Mucosa of rectum (tissue), 2 donors: ENCODE results near the gene EEF2.
"Not testable (repeated sequence)": the region's sequence is repeated elsewhere in the genome, so short reads cannot be mapped to it uniquely, and the experiment has no call there.

ENCODE experiments used
- H3K27ac ChIP-seq, 2 donors: one replicate each; pipeline ENCODE4 v1.7.0; 2013; ENCODE audit warnings: inconsistent platforms in 2 of 2, low read depth in 2 of 2, low read length in 2 of 2
- H3K27me3 ChIP-seq, 2 donors: one replicate each; pipeline ENCODE4 v1.7.0; 2013; ENCODE audit warnings: low read length in 2 of 2; ENCODE audit not compliant: control insufficient read depth in 2 of 2, insufficient read depth in 2 of 2
- H3K36me3 ChIP-seq, 2 donors: one replicate each; pipeline ENCODE4 v1.7.0; 2013; ENCODE audit warnings: low read length in 2 of 2; ENCODE audit not compliant: control insufficient read depth in 2 of 2, insufficient read depth in 2 of 2
- H3K4me1 ChIP-seq, 2 donors: one replicate each; pipeline ENCODE4 v1.7.0; 2013; ENCODE audit warnings: low read length in 2 of 2, mild to moderate bottlenecking in 1 of 2; ENCODE audit not compliant: control insufficient read depth in 2 of 2, insufficient read depth in 2 of 2
- H3K4me3 ChIP-seq, 2 donors: one replicate each; pipeline ENCODE4 v1.7.0; 2013; ENCODE audit warnings: low read length in 2 of 2
- H3K9ac ChIP-seq, 2 donors: one replicate each; pipeline ENCODE4 v1.7.0; 2013; ENCODE audit warnings: low read length in 2 of 2, low read depth in 1 of 2, mild to moderate bottlenecking in 1 of 2
- H3K9me3 ChIP-seq, 2 donors: one replicate each; pipeline ENCODE4 v1.7.0; 2013; ENCODE audit warnings: low read length in 2 of 2; ENCODE audit not compliant: control insufficient read depth in 2 of 2
- donor health status: healthy.
- donor health status: Normal muscosa, but diverticular disease.

The EEF2 gene

GRCh38 chr19:3968556-3969434 is 16.5 kb downstream of the EEF2 start:
- Histone ChIP-seq H3K4me3 (peak overlapping the region; percentile 68 to 76), H3K9ac (peak overlapping the region; percentile 92 to 96), H3K9me3 (no peaks in the 10 kb centered on the region), H3K4me1 (peaks cover 39 to 50% of the 10 kb centered on the region in 2 donors), H3K27me3 (no peaks in the 10 kb centered on the region), H3K27ac (peak overlapping the region; percentile 88 to 93), H3K36me3 (peaks cover 12 to 16% of the 10 kb centered on the region in 2 donors)

- peaks cover 39 to 50% of the 10 kb centered on the region in 2 donors for H3K4me1 ChIP-seq
- not testable (repeated sequence) for H3K27me3 ChIP-seq, H3K9ac ChIP-seq, H3K9me3 ChIP-seq, H3K4me3 ChIP-seq
- H3K27ac ChIP-seq, result peak overlapping the region; percentile 88 to 93
- peaks cover 20 to 23% of the 10 kb centered on the region in 2 donors for H3K36me3 ChIP-seq
Measured at GRCh38 chr19:3967983-3968382, 17.3 kb downstream of the EEF2 start.

- H3K4me1 ChIP-seq, result peaks cover 37 to 49% of the 10 kb centered on the region in 2 donors
- H3K27ac ChIP-seq, result peak overlapping the region; percentile 67 to 87
- no peaks in the 10 kb centered on the region for H3K27me3 ChIP-seq
- peaks cover 31 to 32% of the 10 kb centered on the region in 2 donors for H3K36me3 ChIP-seq
- H3K9ac ChIP-seq, result peak overlapping the region; percentile 34 to 52
- no peaks in the 10 kb centered on the region for H3K9me3 ChIP-seq
- H3K4me3 ChIP-seq, result peak overlapping the region; percentile 46 to 61
Measured at GRCh38 chr19:3966051-3967017, 18.9 kb downstream of the EEF2 start.

- Histone ChIP-seq H3K4me3 (no peak overlapping the region), H3K9ac (no peak overlapping the region), H3K27ac (no peak overlapping the region), H3K36me3 (peaks cover 46 to 48% of the 10 kb centered on the region in 2 donors), H3K27me3 (no peaks in the 10 kb centered on the region), H3K4me1 (peaks cover 27 to 39% of the 10 kb centered on the region in 2 donors), H3K9me3 (no peaks in the 10 kb centered on the region)
Measured at GRCh38 chr19:3964256-3965194, 20.7 kb downstream of the EEF2 start.

GRCh38 chr19:3963458-3964255 is 21.6 kb downstream of the EEF2 start:
- Histone ChIP-seq H3K36me3 (peaks cover 52 to 56% of the 10 kb centered on the region in 2 donors), H3K27ac (no peak overlapping the region), H3K9me3 (no peaks in the 10 kb centered on the region), H3K4me1 (peaks cover 20 to 30% of the 10 kb centered on the region in 2 donors), H3K27me3 (no peaks in the 10 kb centered on the region), H3K4me3 (no peak overlapping the region), H3K9ac (no peak overlapping the region)

GRCh38 chr19:3961007-3961406 is 24.3 kb downstream of the EEF2 start:
- H3K36me3 ChIP-seq, result peaks cover 54 to 63% of the 10 kb centered on the region in 2 donors
- H3K4me3 ChIP-seq, result no peak overlapping the region
- H3K4me1 ChIP-seq, result peaks cover 5 to 6% of the 10 kb centered on the region in 2 donors
- H3K27ac ChIP-seq, result no peak overlapping the region
- no peaks in the 10 kb centered on the region for H3K27me3 ChIP-seq
- H3K9ac ChIP-seq, result no peak overlapping the region
- no peaks in the 10 kb centered on the region for H3K9me3 ChIP-seq

GRCh38 chr19:3959766-3960131 is 25.5 kb downstream of the EEF2 start:
- peaks cover 51 to 60% of the 10 kb centered on the region in 2 donors for H3K36me3 ChIP-seq
- no peaks in the 10 kb centered on the region for H3K27me3 ChIP-seq
- H3K4me3 ChIP-seq, result no peak overlapping the region
- H3K27ac ChIP-seq, result no peak overlapping the region
- no peak overlapping the region for H3K9ac ChIP-seq
- no peaks in the 10 kb centered on the region for H3K4me1 ChIP-seq
- H3K9me3 ChIP-seq, result no peaks in the 10 kb centered on the region

GRCh38 chr19:3958836-3959765 is 26.2 kb downstream of the EEF2 start:
- Histone ChIP-seq H3K9ac (no peak overlapping the region), H3K27ac (no peak overlapping the region), H3K4me3 (no peak overlapping the region), H3K4me1 (no peaks in the 10 kb centered on the region), H3K36me3 (peaks cover 47 to 55% of the 10 kb centered on the region in 2 donors), H3K9me3 (no peaks in the 10 kb centered on the region), H3K27me3 (no peaks in the 10 kb centered on the region)
